Endometrial microvascular endothelial cells (primary cell): ENCODE measurements around the gene ZNF641. TPM values are rescaled to one million over a fixed set of nuclear protein-coding genes. Genes with fewer than 3 reads are reported as not detected.

ENCODE experiments used
- in situ Hi-C: cut with HindIII; loops from 2 replicates; pipeline ENCODE4 v1.10.0; 2017; ENCODE audit warnings: low sequenced_read_pairs, low pct_unique_long_range_greater_than_20kb; ENCODE audit errors: inconsistent ontology term
- total RNA-seq: library from RNA; depleted of rRNA; stranded (reverse); fragments of >200 nt; gene quantifications from one replicate; pipeline ENCODE4 v1.2.3, GENCODE V29; 2015; ENCODE audit errors: inconsistent ontology term

Gene ZNF641
- 8.5 TPM for total RNA-seq

DNA sequence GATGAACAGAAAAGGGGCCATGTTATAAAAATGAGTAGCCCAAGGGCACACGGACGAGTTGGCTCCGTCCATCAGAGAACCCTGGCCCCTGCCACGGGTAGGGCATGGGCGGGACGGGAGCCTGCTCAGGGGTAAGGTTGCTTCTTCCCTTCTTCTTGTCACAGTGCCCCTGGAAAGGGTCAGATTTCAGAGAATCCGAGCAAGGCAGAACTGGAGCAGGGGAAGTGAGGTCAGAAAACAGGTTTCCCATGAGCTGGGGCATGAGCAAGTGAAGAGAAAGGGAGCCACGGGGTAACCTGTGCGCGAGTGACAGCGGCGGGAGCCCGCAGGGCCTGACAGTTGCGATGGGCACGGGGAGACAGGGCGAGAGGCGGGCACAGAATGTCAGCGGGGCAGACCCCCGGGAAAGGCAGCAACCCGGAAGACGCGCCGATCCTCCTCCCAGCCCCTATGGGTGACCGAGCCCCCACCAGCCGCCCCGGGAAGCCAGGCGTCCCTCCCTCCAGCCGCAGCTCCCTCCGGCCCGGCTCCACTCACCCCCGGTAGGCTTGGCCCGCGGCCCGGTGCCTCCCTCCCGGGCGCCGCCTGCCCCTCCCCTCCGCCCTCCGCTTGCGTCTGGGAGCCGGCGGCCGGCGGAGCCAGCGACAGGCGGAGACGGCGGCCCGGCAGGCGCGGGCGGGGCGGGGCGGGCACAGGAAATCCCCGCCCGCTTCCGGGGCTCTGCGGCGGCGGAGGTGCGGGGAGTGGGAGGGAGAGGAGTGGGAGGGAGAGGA is at the start of gene ZNF641:
Gene ZNF641 (minus strand): TSS at position 671 of the 773 bp plus-strand sequence. CDS start 2,829 bp downstream, outside the sequence.
- in situ Hi-C loops = no loop called here

DNA sequence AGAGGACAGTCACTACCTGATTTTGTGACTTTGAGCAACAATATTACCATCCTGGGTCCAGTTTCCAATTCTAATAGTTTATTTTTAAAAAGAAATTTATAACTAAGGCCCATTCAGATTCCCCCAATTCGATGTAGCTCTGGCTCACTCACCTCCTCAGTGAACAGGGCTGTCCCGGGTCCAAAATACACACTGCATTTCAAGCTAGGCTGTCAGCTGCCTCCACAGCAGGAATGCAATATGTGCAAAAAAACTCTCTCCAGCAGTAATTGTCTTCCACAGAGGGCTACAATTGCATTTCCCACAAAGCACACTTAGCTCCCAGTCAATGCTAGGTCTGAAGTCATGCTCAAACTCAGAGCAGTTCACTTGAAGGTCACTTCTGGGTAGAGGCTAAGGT is 39.3 kb upstream of the ZNF641 start:
- in situ Hi-C loops = no loop called here

DNA sequence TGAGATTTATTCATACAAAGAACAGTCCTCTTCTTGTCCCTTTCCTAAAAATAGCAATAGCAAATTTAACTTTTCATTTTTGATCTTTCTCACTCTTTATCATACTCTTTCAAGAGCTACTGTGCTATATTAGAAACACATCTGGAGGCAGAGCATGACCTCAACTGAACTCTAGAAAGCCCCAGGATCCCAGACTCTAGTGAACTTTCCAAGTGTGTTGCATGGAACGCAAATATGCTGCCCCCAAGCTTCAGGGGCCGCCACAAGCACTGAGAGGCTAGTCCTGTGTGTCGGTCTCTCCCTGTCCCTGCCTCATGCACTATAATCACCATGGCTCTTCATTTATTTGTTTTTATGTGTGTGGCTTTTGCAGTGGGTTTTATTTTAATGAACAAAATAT is 38.7 kb upstream of the ZNF641 start:
- in situ Hi-C loops = no loop called here

DNA sequence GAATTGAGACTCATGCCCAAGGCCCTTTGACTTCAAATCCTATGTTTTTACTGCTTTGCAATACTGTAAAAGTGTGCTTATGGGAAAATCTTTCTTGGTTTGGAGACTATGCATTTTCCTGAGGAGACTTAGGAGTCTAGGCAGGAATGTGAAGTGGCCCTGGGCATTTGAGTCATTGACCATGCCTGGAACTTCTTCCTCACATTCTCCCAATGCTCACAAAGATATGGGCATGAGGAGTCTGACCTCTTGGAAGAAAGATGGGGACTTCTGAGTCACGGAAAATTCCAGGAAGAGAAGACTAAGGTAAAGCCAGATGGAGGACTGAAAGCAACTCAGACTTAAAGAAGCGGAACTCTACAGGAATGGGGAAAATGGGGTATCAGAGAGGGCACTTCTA is 38.2 kb upstream of the ZNF641 start:
- in situ Hi-C loops = no loop called here

DNA sequence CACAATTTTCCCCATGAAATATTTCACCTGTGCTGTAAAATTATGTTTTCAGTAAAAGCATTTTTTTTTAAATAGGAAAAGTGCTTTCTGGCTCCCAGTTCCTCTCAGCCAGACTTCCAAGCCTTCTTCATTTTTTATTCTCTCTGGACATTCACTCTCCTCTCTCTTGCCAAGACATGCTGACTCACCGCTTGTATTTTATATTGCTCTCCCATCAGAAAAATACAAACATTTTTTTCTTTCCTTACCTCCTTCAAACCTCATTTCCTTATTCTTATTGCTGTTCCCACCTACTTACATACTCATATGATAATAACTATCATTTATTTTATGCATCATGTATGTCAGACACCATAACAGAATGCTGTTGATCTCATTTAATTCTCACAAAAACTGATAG is 37.7 kb upstream of the ZNF641 start:
- in situ Hi-C loops = no loop called here

DNA sequence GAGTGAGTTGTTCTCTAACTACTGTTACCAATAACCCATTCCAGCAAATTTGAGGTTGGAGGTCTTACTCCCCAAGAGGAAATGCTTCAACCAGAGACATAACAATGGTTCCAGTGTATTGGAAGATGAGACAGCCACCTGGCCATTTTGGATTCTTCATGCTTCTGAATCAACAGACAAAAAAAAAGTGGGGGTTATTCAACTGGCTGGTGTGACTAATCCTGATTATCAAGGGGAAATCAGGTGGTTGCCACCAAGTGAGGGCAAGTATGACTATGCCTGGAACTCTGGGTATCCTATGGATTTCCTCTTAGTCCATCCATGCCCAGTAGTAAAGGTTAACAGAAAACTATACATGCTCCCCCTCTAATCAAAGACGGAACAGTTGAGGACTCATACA is 29.9 kb upstream of the ZNF641 start:
- in situ Hi-C loops = no loop called here

DNA sequence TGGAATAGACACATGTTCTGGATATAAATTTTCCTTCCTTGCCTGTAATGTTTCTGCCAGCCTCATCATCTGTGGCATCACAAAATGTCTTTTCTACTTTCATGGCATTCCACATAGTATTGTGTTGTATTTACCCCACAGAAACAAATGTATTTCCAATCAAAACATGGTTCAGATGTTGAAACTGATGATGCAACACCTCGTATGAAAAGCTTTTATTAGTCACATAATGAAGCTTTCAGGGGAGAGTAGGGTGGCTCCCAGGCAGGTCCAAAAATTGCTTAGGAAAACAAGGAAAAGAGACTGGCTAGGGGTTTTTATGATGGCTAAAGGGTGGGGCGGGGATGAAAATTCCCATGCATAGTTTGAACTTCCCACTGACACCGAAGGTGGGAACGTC is 29.1 kb upstream of the ZNF641 start:
- in situ Hi-C loops = no loop called here

DNA sequence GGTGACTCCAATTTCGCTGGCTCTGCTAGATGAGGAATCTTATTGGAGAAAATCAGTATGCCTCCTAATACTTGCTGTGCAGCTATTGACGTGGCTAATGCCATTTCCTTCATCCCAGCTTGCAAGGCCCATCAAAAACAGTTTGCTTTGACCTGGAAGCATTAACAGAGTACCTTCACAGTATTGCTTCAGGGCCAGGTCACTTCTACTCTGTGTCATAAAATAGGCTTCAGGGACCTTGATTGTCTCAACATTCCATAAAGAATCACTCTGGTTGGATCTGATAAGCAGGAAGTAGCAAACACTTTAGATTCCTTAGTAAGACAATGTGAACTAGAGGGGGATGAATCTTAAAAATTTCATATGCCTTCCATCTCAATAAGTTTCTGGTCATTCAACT is 26.9 kb upstream of the ZNF641 start:
- in situ Hi-C loops = no loop called here

DNA sequence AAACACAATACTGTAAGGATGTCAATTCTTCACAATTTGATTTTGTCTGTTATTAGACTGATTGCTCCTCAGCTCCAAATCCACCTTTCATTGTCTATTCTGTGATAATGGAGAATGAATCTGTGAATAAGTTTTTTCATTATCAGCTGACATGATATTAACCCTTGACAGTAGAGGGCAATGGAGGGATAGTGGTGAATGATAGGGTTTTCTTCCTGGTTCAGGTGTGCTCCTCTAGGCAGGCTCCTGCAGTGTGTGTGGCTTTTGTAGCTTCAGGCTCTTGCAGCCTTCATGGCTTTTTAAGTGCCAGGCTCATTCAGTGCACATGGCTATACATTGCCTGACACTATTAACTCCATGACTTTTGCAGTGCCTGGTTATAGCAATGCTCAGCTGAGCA is 23.4 kb upstream of the ZNF641 start:
- in situ Hi-C loops = no loop called here

DNA sequence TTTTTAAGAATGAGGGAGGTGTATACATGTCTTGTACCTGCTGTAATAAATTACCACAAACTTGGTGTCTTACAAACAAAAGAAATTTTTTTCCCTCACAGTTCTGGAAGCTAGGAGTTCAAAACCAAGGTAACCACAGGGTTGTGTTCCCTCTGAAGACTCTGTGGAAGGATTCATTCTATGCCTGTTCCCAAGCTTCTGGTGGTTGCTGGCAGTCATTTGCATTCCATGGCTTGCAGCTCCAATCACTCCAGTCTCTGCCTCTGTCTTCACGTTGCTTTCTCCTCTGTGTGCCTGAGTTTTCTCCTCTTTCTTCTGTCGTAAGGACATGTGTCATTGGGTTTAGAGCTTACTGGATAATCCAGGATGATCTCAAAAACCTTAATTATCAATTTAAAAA is 15.4 kb upstream of the ZNF641 start:
- in situ Hi-C loops = no loop called here

DNA sequence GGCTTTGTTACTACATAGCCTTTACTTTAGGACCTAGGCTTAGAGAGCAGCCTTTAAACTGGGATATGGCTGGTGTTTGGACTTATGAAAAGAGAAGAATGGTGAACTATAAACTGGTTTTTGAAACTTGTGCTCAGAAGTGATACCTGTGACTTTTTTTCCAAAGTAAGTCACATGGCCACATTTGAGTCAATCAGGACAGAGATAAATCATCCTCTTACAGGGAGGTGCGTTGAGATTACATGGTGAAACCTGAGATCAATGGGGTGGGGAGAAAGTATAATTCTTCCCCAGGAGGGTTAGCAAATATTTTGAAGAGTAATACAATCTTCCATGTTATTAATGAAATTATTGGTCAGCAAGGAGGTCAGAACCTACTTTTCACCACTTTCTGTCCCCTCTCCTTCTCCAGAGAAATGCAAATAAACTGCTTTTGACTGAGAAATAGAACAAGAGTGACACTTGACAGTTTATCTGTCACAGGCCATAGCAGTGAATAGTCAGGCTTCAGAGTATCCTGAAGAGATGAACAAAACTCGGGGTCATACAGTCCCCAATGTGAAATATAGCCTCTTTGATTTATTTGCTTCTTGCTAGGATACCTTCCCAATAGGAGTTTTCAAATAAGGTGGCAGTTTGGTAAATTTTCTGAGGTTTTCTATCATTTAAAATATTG is 11.1 kb upstream of the ZNF641 start:
- in situ Hi-C loops = no loop called here

DNA sequence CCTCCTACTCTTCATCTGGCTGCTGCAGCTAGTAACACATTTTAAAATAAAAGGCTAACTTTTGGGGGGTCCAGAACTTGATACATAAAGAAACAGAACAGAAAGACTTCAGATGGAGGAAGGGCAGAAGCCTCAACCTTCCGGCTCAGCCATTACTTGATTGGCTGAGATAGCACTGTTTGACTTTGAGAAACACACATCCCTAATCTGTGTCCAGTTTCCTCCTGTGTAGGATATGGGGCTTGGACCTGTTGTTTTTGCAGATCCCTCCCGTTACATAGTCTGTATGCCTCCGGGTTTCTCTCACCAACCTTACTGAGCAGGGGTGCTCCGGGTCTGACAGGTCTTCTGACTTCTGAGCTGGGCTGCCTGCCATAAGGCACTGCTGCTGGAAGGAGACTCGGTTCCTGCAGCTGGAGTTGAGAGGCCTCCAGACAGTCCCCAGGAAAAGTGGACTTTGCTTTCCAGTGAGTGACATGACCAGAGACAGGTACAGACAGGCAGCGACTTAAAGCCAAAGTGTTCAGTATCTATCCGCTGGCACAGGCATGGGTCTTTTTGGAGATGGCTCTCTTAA is 8.3 kb upstream of the ZNF641 start:
- in situ Hi-C loops = no loop called here

DNA sequence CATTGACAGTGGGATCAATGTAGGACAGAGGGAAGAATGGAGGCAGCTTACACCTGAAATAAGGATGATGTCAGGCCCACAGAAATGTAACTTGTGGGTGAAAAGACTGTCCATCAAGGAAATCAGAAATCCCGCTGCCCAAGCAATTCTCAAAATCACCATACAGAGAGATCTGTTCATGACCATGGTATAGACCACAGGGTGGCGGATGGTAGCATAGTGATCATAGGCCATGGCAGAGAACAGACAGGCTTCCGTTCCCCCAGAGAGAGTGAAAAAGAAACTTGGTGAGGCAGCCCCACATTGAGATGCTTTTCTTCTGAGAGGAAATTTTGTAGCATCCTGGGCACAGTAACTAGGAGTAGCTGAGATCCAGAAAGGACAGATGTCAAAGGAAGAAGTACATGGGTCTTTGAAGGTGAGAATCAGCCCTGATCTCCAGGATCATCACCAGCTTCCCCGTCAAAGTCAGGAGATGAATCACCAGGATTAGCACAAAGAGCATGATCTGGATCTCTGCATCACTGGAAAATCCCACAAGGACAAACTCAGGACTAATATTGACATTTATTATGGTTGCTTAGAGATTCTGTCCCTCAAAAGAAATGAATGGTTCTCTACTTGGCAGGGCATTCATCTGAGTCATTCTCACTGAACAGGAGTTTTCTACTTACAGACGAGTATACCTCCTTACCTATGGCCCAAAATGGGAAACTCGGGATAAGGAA is 5.5 kb upstream of the ZNF641 start:
- in situ Hi-C loops = no loop called here

DNA sequence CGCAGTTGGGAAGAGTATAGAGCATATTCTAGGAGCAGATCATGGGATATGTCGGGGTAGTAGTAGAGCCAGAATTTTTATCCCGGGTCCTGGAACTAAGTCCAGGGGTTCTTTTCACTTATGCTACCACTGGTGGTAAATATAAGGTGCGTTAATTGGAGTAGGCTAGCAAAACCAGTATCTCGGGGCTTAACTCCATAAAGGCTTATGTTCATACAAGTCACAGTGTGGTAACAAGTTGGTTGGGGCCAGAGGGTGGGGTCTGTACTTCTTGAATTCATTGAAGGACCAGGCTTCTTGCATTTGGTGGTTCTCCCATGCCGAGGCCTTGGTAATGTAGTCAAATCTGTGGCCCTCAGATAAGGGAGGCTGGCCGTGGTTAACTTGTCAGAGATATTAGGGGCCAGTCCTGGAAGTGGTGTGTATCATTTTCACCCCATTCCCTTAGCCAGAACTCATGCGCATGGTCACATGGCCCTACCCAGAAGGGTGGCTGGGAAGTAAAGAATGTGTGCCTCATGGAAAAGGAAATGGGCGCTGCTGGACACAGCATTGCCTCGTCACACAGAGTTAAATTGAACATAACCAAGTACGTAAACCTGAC is 1.5 kb upstream of the ZNF641 start:
- in situ Hi-C loops = no loop called here

DNA sequence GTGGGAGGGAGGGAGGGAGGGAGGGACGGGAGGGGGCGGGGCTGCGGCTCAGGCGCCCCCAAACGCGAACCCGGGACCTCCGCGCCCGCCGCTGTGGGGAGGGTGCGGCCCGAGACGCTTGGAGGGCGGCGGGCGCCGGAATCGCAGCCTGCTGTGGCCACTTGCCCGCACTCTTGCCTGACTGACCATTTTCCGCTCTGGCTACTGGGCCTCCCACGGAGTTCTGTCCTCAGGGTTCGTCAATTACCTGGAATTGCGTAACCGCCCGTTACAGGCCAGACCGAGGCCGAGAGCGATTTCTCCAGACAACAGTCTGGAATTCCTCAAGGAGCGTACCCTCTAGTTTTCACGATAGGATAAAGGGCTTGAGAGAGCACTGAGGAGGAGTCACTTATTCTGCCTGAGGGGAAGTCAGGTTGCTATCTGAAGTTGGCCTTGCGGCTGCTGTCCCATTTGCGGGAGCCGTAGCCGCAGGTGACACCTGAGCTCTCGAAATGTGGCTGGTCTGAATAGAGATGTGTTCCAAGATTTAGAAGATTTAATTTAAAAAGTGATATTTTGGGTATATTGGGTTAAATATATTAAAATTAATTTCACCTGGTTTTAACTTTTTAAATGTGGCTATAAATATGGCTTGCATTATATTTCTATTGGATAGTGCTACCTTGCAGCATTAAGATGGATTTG is 446 bp upstream of the ZNF641 start:
- in situ Hi-C loops = no loop called here

DNA sequence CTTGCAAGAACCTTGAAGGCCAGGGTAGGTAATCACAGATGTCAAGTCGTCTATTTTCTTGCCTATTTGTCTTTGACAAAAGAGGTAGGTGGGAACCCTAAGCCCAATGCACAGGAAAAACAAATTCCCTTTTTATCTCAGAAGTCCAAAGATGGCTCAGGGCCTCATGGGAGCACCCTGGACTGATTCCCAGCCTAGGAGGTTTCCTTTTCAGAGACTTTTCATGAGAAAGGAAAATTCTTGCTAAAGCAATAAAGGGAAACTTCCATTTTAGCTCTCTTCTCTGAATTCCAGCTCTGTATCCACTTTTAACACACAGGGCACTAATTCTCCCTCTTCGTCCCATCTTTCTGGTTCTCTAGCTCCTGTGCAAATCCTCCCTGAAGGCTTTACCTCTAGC is 1.2 kb downstream of the ZNF641 start:
- in situ Hi-C loops = no loop called here

DNA sequence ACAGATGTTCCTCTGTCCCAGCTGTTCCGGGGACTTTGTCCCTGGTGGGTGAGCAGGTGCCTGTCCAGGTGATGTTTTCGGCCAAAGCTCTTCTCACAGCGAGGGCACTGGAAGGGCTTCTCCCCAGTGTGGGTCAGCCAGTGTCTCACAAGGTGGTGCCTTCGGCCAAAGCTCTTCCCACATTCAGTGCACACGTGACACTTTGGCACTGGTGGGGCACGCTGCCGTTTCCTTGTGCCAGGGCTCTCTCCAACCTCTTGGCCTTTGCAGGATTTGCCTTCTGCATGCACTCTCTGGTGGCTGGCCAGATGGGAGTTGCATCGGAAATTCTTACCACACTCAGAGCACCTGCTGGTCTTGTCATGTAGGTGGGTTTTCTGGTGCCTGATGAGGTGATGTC is 7.7 kb downstream of the ZNF641 start:
- in situ Hi-C loops = no loop called here

DNA sequence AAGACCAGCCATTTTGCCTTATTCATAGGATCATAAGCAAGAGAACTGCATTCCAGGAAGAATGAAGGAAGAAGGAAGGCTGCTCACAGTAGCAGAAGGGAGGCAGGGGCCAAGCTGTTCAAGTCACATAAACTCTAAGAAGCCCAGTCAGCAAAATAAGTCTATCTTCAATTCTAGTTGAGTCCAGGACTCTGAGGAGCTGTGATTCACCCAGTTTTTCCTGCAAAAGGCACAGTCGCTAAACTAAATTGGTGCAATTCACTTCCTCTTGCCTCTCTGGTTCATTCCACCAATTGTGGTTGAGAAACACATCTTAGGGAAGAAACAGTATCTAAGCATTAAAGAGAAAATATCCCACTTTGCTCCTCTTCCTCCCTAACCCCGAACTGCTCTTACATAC is 9.8 kb downstream of the ZNF641 start:
- in situ Hi-C loops = no loop called here
